Right lobe of liver (tissue), 4 donors: ENCODE results near the gene RASAL2.

Experiments
- POLR2A ChIP-seq: fragments of 450-650 bp; IDR thresholded peaks from one replicate; pipeline ENCODE4 v1.6.1; 2017; ENCODE audit warnings: antibody characterized with exemption, mild to moderate bottlenecking
- TF ChIP-seq, protein P1 (sequence below), 4 donors: fragments of 200-600 bp in 3 of 4; fragments of 450-650 bp in 1 of 4; IDR thresholded peaks; one replicate each; pipeline versions ENCODE4 v1.5.1 to v1.8.0; 2016 to 2022; ENCODE audit warnings: antibody characterized with exemption in 4 of 4, mild to moderate bottlenecking in 2 of 4
- donor health status: DM: no; HTN: no; CAD: no.
- donor health status: DM: no; HTN: no; CAD: no.
- donor health status: DM: no; HTN: yes; CAD: no.

DNA sequence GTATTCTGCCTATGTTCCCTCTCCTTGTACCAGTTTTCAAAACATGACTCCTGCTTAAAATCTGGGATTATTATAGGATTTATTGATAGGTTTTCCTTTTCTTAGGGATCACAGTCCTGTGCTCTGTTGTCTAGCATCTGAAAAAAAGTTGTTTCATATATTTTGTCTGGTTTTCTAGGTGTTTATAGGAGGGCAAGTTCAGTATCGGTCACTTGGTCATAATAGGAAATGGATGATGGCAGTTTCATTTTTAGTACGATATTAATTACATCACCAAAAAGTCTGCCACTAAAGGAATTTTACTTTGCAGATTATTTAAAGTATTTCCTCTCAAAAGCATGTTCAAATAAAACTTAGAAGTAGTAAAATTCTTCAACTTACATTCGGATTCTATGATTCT lies 94.4 kb downstream of the RASAL2 start:
- TF ChIP-seq, protein P1, sequence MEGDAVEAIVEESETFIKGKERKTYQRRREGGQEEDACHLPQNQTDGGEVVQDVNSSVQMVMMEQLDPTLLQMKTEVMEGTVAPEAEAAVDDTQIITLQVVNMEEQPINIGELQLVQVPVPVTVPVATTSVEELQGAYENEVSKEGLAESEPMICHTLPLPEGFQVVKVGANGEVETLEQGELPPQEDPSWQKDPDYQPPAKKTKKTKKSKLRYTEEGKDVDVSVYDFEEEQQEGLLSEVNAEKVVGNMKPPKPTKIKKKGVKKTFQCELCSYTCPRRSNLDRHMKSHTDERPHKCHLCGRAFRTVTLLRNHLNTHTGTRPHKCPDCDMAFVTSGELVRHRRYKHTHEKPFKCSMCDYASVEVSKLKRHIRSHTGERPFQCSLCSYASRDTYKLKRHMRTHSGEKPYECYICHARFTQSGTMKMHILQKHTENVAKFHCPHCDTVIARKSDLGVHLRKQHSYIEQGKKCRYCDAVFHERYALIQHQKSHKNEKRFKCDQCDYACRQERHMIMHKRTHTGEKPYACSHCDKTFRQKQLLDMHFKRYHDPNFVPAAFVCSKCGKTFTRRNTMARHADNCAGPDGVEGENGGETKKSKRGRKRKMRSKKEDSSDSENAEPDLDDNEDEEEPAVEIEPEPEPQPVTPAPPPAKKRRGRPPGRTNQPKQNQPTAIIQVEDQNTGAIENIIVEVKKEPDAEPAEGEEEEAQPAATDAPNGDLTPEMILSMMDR (IDR thresholded peaks at IDR 0.05) = no peak
- TF ChIP-seq POLR2A = no peak
